ENCODE measurements around the gene ATXN1L.
"Not testable (repeated sequence)": the region's sequence is repeated elsewhere in the genome, so short reads cannot be mapped to it uniquely, and the experiment has no call there.

The ATXN1L gene
- total RNA-seq, result 62.5 to 185 (median 95.0) reads per million in 9 experiments

- H3K36me3 Mint-ChIP-seq (ENCODE audit: insufficient read depth), result peaks cover 45% of the 10 kb centered on the region
These were observed at the start of gene ATXN1L for GRCh38 chr16:71845639-71846430. ATXN1L (plus strand) TSS chr16:71845976; CDS start chr16:71849741, 3,765 bp downstream.

GRCh38 chr16:71796501-71797097, 49.2 kb upstream of the ATXN1L start:
- H3K27me3 Mint-ChIP-seq, result no peaks in the 10 kb centered on the region
- DNase-seq, result no peak
- peak overlapping the region in 1 of 2 donors; percentile 75 for H3K27ac Mint-ChIP-seq
- no peaks in the 10 kb centered on the region for H3K9me3 Mint-ChIP-seq
- no peak for ATAC-seq (replicated peaks)
- H3K4me3 Mint-ChIP-seq, result peak overlapping the region in 1 of 2 donors; percentile 18
- H3K36me3 Mint-ChIP-seq (ENCODE audit: insufficient read depth), result peaks cover 39% of the 10 kb centered on the region
- peaks cover 28 to 57% of the 10 kb centered on the region in 2 donors for H3K4me1 Mint-ChIP-seq (ENCODE audit: low read depth in 2 of 2)

More at GRCh38 chr16:71845639-71846430, at the start of gene ATXN1L:
- H3K27me3 Mint-ChIP-seq, result no peaks in the 10 kb centered on the region
- ATAC-seq (replicated peaks), result peak; percentile 93
- no peaks in the 10 kb centered on the region for H3K9me3 Mint-ChIP-seq
- H3K4me1 Mint-ChIP-seq (ENCODE audit: low read depth in 2 of 2), result peaks cover 18 to 35% of the 10 kb centered on the region in 2 donors
- peak; percentile 91 to 97 (median 97) for DNase-seq
- peak within 1 kb of the TSS; percentile 94 to 98 for H3K4me3 Mint-ChIP-seq
- peak within 1 kb of the TSS; percentile 97 to 98 for H3K27ac Mint-ChIP-seq

- H3K36me3 Mint-ChIP-seq (ENCODE audit: insufficient read depth), result peaks cover 52% of the 10 kb centered on the region
- no peak for ATAC-seq (replicated peaks)
- no peaks in the 10 kb centered on the region for H3K27me3 Mint-ChIP-seq
- no peak overlapping the region for H3K27ac Mint-ChIP-seq
- peaks cover 17 to 30% of the 10 kb centered on the region in 2 donors for H3K4me1 Mint-ChIP-seq (ENCODE audit: low read depth in 2 of 2)
- no peak for DNase-seq
- no peak overlapping the region for H3K4me3 Mint-ChIP-seq
- H3K9me3 Mint-ChIP-seq, result no peaks in the 10 kb centered on the region
These were observed 42.5 kb upstream of the ATXN1L start for GRCh38 chr16:71803305-71803690.

- peak; percentile 27 for ATAC-seq (replicated peaks)
- no peak for DNase-seq
- Mint-ChIP-seq H3K27me3 (no peaks in the 10 kb centered on the region), H3K27ac (peak overlapping the region; percentile 100), H3K9me3 (no peaks in the 10 kb centered on the region), H3K36me3 (ENCODE audit: insufficient read depth) (peaks cover 34% of the 10 kb centered on the region), H3K4me3 (peak overlapping the region; percentile 91), H3K4me1 (ENCODE audit: low read depth in 2 of 2) (peaks cover 18 to 27% of the 10 kb centered on the region in 2 donors)
These were observed 37.7 kb upstream of the ATXN1L start for GRCh38 chr16:71807905-71808592.

- ATAC-seq (replicated peaks) (peak; percentile 91), DNase-seq (peak; percentile 86 to 89 (median 88))
- Mint-ChIP-seq H3K4me3 (peak within 1 kb of the TSS; percentile 91), H3K4me1 (ENCODE audit: low read depth in 2 of 2) (peaks cover 15 to 23% of the 10 kb centered on the region in 2 donors), H3K9me3 (no peaks in the 10 kb centered on the region), H3K36me3 (ENCODE audit: insufficient read depth) (peaks cover 34% of the 10 kb centered on the region), H3K27me3 (no peaks in the 10 kb centered on the region), H3K27ac (peak within 1 kb of the TSS; percentile 100)
These were observed 37.0 kb upstream of the ATXN1L start, which contains the start of gene AP1G1 for GRCh38 chr16:71808593-71809459. AP1G1 (minus strand) TSS chr16:71808834; CDS start chr16:71789479, 19,355 bp downstream.

GRCh38 chr16:71810155-71810530, 35.6 kb upstream of the ATXN1L start:
- peaks cover 29% of the 10 kb centered on the region for H3K36me3 Mint-ChIP-seq (ENCODE audit: insufficient read depth)
- not testable (repeated sequence) for H3K27me3 Mint-ChIP-seq; H3K9me3 Mint-ChIP-seq; ATAC-seq (replicated peaks); DNase-seq
- peak overlapping the region; percentile 100 for H3K27ac Mint-ChIP-seq
- peak overlapping the region; percentile 27 to 91 for H3K4me3 Mint-ChIP-seq
- H3K4me1 Mint-ChIP-seq (ENCODE audit: low read depth in 2 of 2), result peaks cover 13 to 18% of the 10 kb centered on the region in 2 donors

- DNase-seq (no peak), ATAC-seq (replicated peaks) (no peak)
- Mint-ChIP-seq H3K27ac (no peak overlapping the region), H3K36me3 (ENCODE audit: insufficient read depth) (peaks cover 29% of the 10 kb centered on the region), H3K4me3 (no peak overlapping the region), H3K27me3 (no peaks in the 10 kb centered on the region), H3K4me1 (ENCODE audit: low read depth in 2 of 2) (peaks cover 13 to 21% of the 10 kb centered on the region in 2 donors), H3K9me3 (no peaks in the 10 kb centered on the region)
These were observed 34.4 kb upstream of the ATXN1L start for GRCh38 chr16:71811261-71811803.

- H3K27ac Mint-ChIP-seq; DNase-seq; H3K36me3 Mint-ChIP-seq (ENCODE audit: insufficient read depth); H3K4me3 Mint-ChIP-seq; H3K4me1 Mint-ChIP-seq (ENCODE audit: low read depth in 2 of 2); ATAC-seq (replicated peaks); H3K27me3 Mint-ChIP-seq; H3K9me3 Mint-ChIP-seq: not testable (repeated sequence)
These were observed 28.6 kb upstream of the ATXN1L start for GRCh38 chr16:71817155-71817500.

GRCh38 chr16:71826533-71827017, 19.2 kb upstream of the ATXN1L start:
- H3K9me3 Mint-ChIP-seq, result no peaks in the 10 kb centered on the region
- H3K27me3 Mint-ChIP-seq, result no peaks in the 10 kb centered on the region
- DNase-seq (no peak), ATAC-seq (replicated peaks) (no peak)
- H3K4me1 Mint-ChIP-seq (ENCODE audit: low read depth in 2 of 2), result no peaks in the 10 kb centered on the region
- peaks cover 6% of the 10 kb centered on the region for H3K36me3 Mint-ChIP-seq (ENCODE audit: insufficient read depth)
- H3K4me3 Mint-ChIP-seq, result no peak overlapping the region
- H3K27ac Mint-ChIP-seq, result no peak overlapping the region

- peaks cover 1% of the 10 kb centered on the region for H3K36me3 Mint-ChIP-seq (ENCODE audit: insufficient read depth)
- H3K27ac Mint-ChIP-seq, result no peak overlapping the region
- no peaks in the 10 kb centered on the region for H3K27me3 Mint-ChIP-seq
- DNase-seq (no peak), ATAC-seq (replicated peaks) (no peak)
- H3K4me1 Mint-ChIP-seq (ENCODE audit: low read depth in 2 of 2), result no peaks in the 10 kb centered on the region
- H3K4me3 Mint-ChIP-seq, result no peak overlapping the region
- H3K9me3 Mint-ChIP-seq, result no peaks in the 10 kb centered on the region
These were observed 15.4 kb upstream of the ATXN1L start for GRCh38 chr16:71830359-71830758.

GRCh38 chr16:71831698-71832097, 14.1 kb upstream of the ATXN1L start:
- not testable (repeated sequence) for ATAC-seq (replicated peaks); H3K4me1 Mint-ChIP-seq (ENCODE audit: low read depth in 2 of 2); H3K4me3 Mint-ChIP-seq; H3K27me3 Mint-ChIP-seq; H3K36me3 Mint-ChIP-seq (ENCODE audit: insufficient read depth); H3K27ac Mint-ChIP-seq; H3K9me3 Mint-ChIP-seq; DNase-seq

- H3K36me3 Mint-ChIP-seq (ENCODE audit: insufficient read depth); ATAC-seq (replicated peaks); H3K27me3 Mint-ChIP-seq; H3K4me3 Mint-ChIP-seq; H3K4me1 Mint-ChIP-seq (ENCODE audit: low read depth in 2 of 2); H3K9me3 Mint-ChIP-seq; DNase-seq: not testable (repeated sequence)
- H3K27ac Mint-ChIP-seq, result peak overlapping the region in 1 of 2 donors; percentile 51
These were observed 13.7 kb upstream of the ATXN1L start for GRCh38 chr16:71832112-71832511.

Measured in effector memory CD8-positive, alpha-beta T cell (primary cell).